AG04450 (cell line): ENCODE measurements around the gene TMEM129. TPM values are rescaled to one million over a fixed set of nuclear protein-coding genes. Genes with fewer than 3 reads are reported as not detected.

ENCODE experiments used
- CTCF ChIA-PET: fragments of 300-600, 350-600 bp; formaldehyde crosslinking; extraction: SDS; loops from one replicate; lab custom pipeline; 2022; ENCODE audit warnings: antibody characterized with exemption, inconsistent platforms; lab: Charles Lee
- POLR2A ChIA-PET: fragments of 350-600 bp; formaldehyde crosslinking; extraction: SDS; loops from one replicate; lab custom pipeline; 2021; ENCODE audit warnings: antibody characterized with exemption, inconsistent platforms; lab: Yijun Ruan, JAX
- DNase-seq: peaks from one replicate; pipeline ENCODE4 v3.0.0-alpha.2; 2011; ENCODE audit warnings: low read depth, low spot score
- H3K27ac ChIP-seq: one replicate; pipeline ENCODE4 v1.5.1; 2012; ENCODE audit warnings: low read depth, low read length, control low read depth
- H3K27me3 ChIP-seq: one replicate; pipeline ENCODE4 v1.6.0; 2012; ENCODE audit warnings: low read length; ENCODE audit not compliant: control insufficient read depth, insufficient read depth
- H3K4me3 ChIP-seq: 2 replicates; pipeline ENCODE4 v1.5.1; 2011; ENCODE audit warnings: mild to moderate bottlenecking, low read depth, low read length, control low read depth
- H3K9me3 ChIP-seq: 2 replicates; pipeline ENCODE4 v1.5.1; 2012; ENCODE audit warnings: low read length; ENCODE audit not compliant: control insufficient read depth, insufficient read depth
- polyA plus RNA-seq: library from polyadenylated mRNA; depleted of rRNA; stranded (reverse); fragments of >200 nt; gene quantifications from 2 replicates; pipeline ENCODE4 v1.2.3, GENCODE V29; 2011
- TF ChIP-seq, protein P1 (sequence below): IDR thresholded peaks from 2 replicates; pipeline ENCODE4 v1.5.1; 2011; ENCODE audit warnings: low read depth, low read length, control low read depth, inconsistent platforms

TMEM129 gene
- polyA plus RNA-seq, 1 experiment = 13.1 TPM

DNA sequence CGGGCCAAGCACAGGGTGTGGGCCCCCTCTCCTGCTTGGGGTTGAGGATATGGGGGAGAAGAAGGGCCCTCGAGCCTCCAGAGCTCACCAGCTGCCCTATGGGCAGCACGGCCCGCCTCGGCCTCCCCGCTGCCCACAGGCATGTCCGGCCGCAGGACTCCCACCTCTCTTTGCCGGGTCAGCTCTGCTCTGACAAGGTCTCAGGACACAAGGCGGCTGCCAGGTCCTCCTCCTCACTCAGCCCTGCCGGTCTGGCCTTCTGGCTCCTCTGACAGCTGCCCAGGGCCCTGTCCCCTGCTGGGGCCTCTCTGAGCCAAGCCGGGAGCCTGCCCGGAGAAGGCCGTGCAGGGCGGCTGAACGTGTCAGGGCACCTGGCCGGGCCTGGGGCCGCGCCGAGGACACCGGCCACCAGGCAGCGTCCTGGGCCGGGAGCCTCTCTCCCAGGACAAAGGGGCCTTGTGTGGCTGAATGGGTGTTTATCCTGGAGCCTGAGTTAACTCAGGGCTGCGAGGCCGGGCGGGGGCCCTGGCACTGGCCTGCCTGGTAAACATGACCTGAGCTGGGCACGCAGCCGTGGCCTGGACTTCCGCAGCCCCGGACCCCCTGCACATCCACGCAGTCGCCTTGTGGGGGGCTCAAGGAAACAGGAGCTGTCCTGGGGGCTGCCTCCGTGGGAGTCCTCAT lies 25.9 kb upstream of the TMEM129 start:
- H3K9me3 ChIP-seq = no peaks in the 10 kb centered on the region; the same call in 1 of the 2 replicates
- H3K27ac ChIP-seq = no peak overlapping the region
- TF ChIP-seq, protein P1, sequence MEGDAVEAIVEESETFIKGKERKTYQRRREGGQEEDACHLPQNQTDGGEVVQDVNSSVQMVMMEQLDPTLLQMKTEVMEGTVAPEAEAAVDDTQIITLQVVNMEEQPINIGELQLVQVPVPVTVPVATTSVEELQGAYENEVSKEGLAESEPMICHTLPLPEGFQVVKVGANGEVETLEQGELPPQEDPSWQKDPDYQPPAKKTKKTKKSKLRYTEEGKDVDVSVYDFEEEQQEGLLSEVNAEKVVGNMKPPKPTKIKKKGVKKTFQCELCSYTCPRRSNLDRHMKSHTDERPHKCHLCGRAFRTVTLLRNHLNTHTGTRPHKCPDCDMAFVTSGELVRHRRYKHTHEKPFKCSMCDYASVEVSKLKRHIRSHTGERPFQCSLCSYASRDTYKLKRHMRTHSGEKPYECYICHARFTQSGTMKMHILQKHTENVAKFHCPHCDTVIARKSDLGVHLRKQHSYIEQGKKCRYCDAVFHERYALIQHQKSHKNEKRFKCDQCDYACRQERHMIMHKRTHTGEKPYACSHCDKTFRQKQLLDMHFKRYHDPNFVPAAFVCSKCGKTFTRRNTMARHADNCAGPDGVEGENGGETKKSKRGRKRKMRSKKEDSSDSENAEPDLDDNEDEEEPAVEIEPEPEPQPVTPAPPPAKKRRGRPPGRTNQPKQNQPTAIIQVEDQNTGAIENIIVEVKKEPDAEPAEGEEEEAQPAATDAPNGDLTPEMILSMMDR = no peak
- no peak for DNase-seq
- POLR2A ChIA-PET = no interaction called here
- no peak overlapping the region for H3K4me3 ChIP-seq
- H3K27me3 ChIP-seq = no peaks in the 10 kb centered on the region
- CTCF ChIA-PET = interaction anchor here (0.5 to 3.1 kb wide), 13 partner anchors 11 to 212 kb away, joined by 3 to 33 read pairs (median 5); no protein-coding TSS in a partner anchor

DNA sequence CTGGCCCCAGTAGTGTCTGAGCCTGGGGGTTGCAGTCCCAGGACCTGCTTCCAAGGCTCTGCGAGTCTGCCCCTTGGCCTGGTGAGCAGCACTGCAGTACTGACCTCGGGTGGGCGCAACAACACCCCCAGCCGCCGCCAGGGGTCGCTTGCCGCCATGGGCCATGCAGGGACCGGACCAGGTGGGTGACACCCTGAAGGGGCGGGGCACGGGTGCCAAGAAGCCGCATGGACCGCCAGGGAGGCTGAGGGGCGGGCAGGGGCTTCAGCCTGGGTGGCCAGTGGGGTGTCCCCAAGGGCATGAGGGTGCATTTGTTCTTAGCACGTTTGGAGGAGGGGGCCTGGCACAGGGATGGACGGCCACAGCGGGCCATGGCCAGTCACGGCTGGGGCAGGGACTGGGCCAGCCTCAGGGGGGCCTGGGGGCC lies 25.2 kb upstream of the TMEM129 start:
- POLR2A ChIA-PET = no interaction called here

DNA sequence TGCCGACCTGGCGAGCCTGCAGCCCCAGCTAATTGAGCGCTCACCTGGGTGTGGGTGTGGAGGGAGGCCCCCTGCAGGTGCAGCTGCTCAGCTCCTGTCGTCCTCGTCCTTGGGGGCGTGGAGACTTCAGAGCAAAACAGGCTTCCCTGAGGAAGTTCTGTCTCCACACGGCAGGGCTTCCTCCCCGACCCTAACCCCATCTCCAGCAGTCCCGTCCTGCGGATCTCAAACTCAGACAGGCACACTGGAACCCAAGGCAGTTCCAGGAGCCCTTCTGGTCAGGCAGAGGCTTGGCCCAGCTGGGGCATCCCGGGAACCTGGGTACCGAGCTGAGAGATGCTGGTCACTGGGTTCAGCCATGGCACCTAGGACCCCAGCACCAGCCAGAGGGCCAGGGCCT lies 24.6 kb upstream of the TMEM129 start:
- Histone ChIP-seq H3K27me3 (no peaks in the 10 kb centered on the region), H3K27ac (no peak overlapping the region), H3K9me3 (no peaks in the 10 kb centered on the region; the same call in 1 of the 2 replicates), H3K4me3 (no peak overlapping the region)
- TF ChIP-seq, protein P1 = no peak
- no peak for DNase-seq
- ChIA-PET POLR2A (no interaction called here), CTCF (interaction anchor here (0.6 to 2.6 kb wide), 9 partner anchors 10 to 727 kb away, joined by 3 to 29 read pairs (median 8); no protein-coding TSS in a partner anchor)

More for the DNA sequence above, 25.2 kb upstream of the TMEM129 start:
- H3K9me3 ChIP-seq = no peaks in the 10 kb centered on the region; the same call in 1 of the 2 replicates
- H3K4me3 ChIP-seq = no peak overlapping the region
- DNase-seq = no peak
- no peaks in the 10 kb centered on the region for H3K27me3 ChIP-seq
- TF ChIP-seq, protein P1 = peak; percentile 86
- no peak overlapping the region for H3K27ac ChIP-seq
- CTCF ChIA-PET = interaction anchor here (1.2 to 3.1 kb wide), 6 partner anchors 63 to 182 kb away, joined by 4 to 33 read pairs (median 24); no protein-coding TSS in a partner anchor

DNA sequence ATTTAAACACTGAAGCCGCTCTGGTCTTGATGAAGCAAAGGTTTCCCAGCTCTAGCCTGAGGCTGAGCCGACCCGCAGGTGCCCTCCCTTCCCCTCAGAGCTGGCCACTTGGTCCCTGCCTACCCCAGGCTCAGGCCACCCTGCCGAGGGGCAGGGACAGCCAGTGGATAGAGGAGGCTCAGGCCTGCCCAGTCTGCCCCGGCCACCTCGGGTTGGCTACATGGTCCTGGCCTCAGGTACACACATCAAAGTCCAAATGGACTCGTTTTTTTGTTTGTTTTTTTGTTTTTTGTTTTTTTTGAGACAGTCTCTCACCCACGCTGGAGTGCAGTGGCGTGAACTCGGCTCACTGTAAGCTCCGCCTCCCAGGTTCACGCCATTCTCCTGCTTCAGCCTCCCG lies 24.0 kb upstream of the TMEM129 start:
- no peaks in the 10 kb centered on the region for H3K27me3 ChIP-seq
- POLR2A ChIA-PET = no interaction called here
- no peaks in the 10 kb centered on the region; the same call in 1 of the 2 replicates for H3K9me3 ChIP-seq
- TF ChIP-seq, protein P1 = no peak
- H3K27ac ChIP-seq = no peak overlapping the region
- CTCF ChIA-PET = interaction anchor here (0.6 to 2.6 kb wide), 9 partner anchors 11 to 727 kb away, joined by 3 to 29 read pairs (median 8); no protein-coding TSS in a partner anchor
- no peak for DNase-seq
- no peak overlapping the region for H3K4me3 ChIP-seq

DNA sequence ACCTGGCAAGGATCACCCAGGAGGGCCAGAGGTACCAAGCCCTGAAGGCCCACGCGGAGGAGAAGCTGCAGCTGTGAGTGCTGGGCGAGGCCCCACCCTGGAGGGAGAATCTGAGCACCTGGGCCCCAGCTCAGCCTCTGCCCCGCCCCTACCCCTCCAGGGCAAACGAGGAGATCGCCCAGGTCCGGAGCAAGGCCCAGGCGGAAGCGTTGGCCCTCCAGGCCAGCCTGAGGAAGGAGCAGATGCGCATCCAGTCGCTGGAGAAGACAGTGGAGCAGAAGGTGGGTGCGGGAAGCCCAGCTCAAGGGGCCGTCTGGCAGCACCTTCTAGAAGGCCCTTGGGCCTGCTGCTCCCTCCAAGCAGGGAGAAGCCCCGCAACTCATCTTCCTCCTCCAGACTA lies 23.4 kb upstream of the TMEM129 start:
- no peak for DNase-seq
- CTCF ChIA-PET = interaction anchor here (0.6 to 2.6 kb wide), 5 partner anchors 18 to 166 kb away, joined by 5 to 29 read pairs (median 10); no protein-coding TSS in a partner anchor
- POLR2A ChIA-PET = no interaction called here
- TF ChIP-seq, protein P1 = no peak
- Histone ChIP-seq H3K27ac (no peak overlapping the region), H3K27me3 (no peaks in the 10 kb centered on the region), H3K9me3 (no peaks in the 10 kb centered on the region; the same call in 1 of the 2 replicates), H3K4me3 (no peak overlapping the region)
